ENCODE results near the gene MYO1E. TPM values are rescaled to one million over a fixed set of nuclear protein-coding genes. Genes with fewer than 3 reads are reported as not detected.
A peak's percentile ranks its signal among the peaks of the same experiment; 100 is the strongest.

Gene MYO1E
- total and polyA plus RNA-seq, 8 donors = 31.4 to 101 (median 39.9) TPM

GRCh38 chr15:59315914-59316451, 56.7 kb downstream of the MYO1E start:
- ATAC-seq (peak; percentile 74), DNase-seq (peak in 1 of 4 donors; percentile 44)
- Histone ChIP-seq H3K27ac (peak overlapping the region; percentile 13 to 15), H3K36me3 (no peaks in the 10 kb centered on the region), H3K9me3 (no peaks in the 10 kb centered on the region), H3K4me1 (peaks cover 14 to 49% of the 10 kb centered on the region in 2 donors), H3K27me3 (no peaks in the 10 kb centered on the region), H3K4me3 (no peak overlapping the region)
- intact Hi-C loops (cut with DNase I) = no loop called here
- no peak for TF ChIP-seq CTCF (IDR thresholded peaks at IDR 0.05)

GRCh38 chr15:59313641-59314332, 58.9 kb downstream of the MYO1E start:
- DNase-seq (peak in 3 of 4 donors; percentile 65 to 84 (median 83)), ATAC-seq (peak; percentile 89)
- no peaks in the 10 kb centered on the region for H3K36me3 ChIP-seq
- no peak overlapping the region for H3K4me3 ChIP-seq
- H3K27me3 ChIP-seq = no peaks in the 10 kb centered on the region
- peak overlapping the region; percentile 23 to 43 for H3K27ac ChIP-seq
- H3K9me3 ChIP-seq = no peaks in the 10 kb centered on the region
- peaks cover 14 to 49% of the 10 kb centered on the region in 2 donors for H3K4me1 ChIP-seq
- TF ChIP-seq CTCF (IDR thresholded peaks at IDR 0.05) = no peak
- intact Hi-C loops (cut with DNase I) = no loop called here

GRCh38 chr15:59312205-59312604, 60.5 kb downstream of the MYO1E start:
- DNase-seq = no peak
- no peaks in the 10 kb centered on the region for H3K9me3 ChIP-seq
- ATAC-seq = no peak
- no peak for TF ChIP-seq CTCF (IDR thresholded peaks at IDR 0.05)
- no peaks in the 10 kb centered on the region for H3K27me3 ChIP-seq
- peaks cover 14 to 49% of the 10 kb centered on the region in 2 donors for H3K4me1 ChIP-seq
- no peak overlapping the region for H3K4me3 ChIP-seq
- H3K27ac ChIP-seq = peak overlapping the region in 1 of 2 donors; percentile 45
- intact Hi-C loops (cut with DNase I) = no loop called here
- no peaks in the 10 kb centered on the region for H3K36me3 ChIP-seq

- H3K36me3 ChIP-seq = no peaks in the 10 kb centered on the region
- intact Hi-C loops (cut with DNase I) = no loop called here
- H3K4me3 ChIP-seq = no peak overlapping the region
- no peak for ATAC-seq
- TF ChIP-seq CTCF (IDR thresholded peaks at IDR 0.05) = no peak
- H3K27ac ChIP-seq = no peak overlapping the region
- H3K27me3 ChIP-seq = no peaks in the 10 kb centered on the region
- peaks cover 14 to 42% of the 10 kb centered on the region in 2 donors for H3K4me1 ChIP-seq
- no peaks in the 10 kb centered on the region for H3K9me3 ChIP-seq
- no peak for DNase-seq
Measured at GRCh38 chr15:59311195-59311594, 61.5 kb downstream of the MYO1E start.

- DNase-seq (no peak), ATAC-seq (no peak)
- Histone ChIP-seq H3K36me3 (no peaks in the 10 kb centered on the region), H3K27me3 (no peaks in the 10 kb centered on the region), H3K9me3 (no peaks in the 10 kb centered on the region), H3K27ac (no peak overlapping the region), H3K4me1 (peaks cover 18 to 32% of the 10 kb centered on the region in 2 donors), H3K4me3 (no peak overlapping the region)
- TF ChIP-seq CTCF (IDR thresholded peaks at IDR 0.05) = no peak
- intact Hi-C loops (cut with DNase I) = no loop called here
Measured at GRCh38 chr15:59309405-59309804, 63.3 kb downstream of the MYO1E start.

Measured in left lung (tissue), 10 donors.